Dendritic cell treated with granulocyte-macrophage colony-stimulating factor and Interleukin-4, amounts not matched to agents 40 ng/mL and 50 ng/mL, for 4 days (primary cell): Measurements from ENCODE around the gene CNTRL.
"Not testable (repeated sequence)": the region's sequence is repeated elsewhere in the genome, so short reads cannot be mapped to it uniquely, and the experiment has no call there.

Experiments used
- H3K27ac Mint-ChIP-seq: one replicate; pipeline ENCODE4 v1.8.0; 2022; ENCODE audit warnings: mild to moderate bottlenecking, mixed read lengths
- H3K27me3 Mint-ChIP-seq: one replicate; pipeline ENCODE4 v1.8.0; 2022; ENCODE audit warnings: mild to moderate bottlenecking, mixed read lengths
- H3K36me3 Mint-ChIP-seq: one replicate; pipeline ENCODE4 v1.8.0; 2022; ENCODE audit warnings: low read depth, mixed read lengths
- H3K4me1 Mint-ChIP-seq: one replicate; pipeline ENCODE4 v1.8.0; 2022; ENCODE audit warnings: low read depth, mixed read lengths
- H3K4me3 Mint-ChIP-seq: one replicate; pipeline ENCODE4 v1.8.0; 2022; ENCODE audit warnings: mild to moderate bottlenecking, moderate library complexity, mixed read lengths
- H3K9me3 Mint-ChIP-seq: one replicate; pipeline ENCODE4 v1.8.0; 2022; ENCODE audit warnings: mixed read lengths
- intact Hi-C: fragments of 100-400 bp; cut with micrococcal nuclease; formaldehyde crosslinking; loops from one replicate; pipeline ENCODE4 v1.15.0; 2022

The CNTRL gene

DNA sequence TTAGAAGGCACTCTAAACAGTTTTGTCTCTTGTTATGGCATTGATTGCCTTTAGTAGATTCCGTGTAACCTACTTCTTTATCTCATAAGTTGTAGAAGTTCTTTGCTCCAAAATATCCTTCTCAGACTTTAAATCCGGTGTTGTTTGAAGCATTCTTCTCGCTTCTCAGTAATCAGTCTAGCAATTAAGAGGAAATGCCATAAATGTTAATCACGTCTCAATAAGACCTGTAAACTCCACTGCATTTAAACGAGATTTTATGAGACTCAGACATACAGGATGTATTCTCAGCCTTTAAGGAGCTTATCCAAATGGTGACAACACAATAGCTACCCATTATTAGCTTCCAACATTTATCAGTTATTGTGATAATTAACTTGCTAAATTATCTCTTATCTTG is 16.9 kb upstream of the CNTRL start:
- H3K27ac Mint-ChIP-seq = no peak overlapping the region
- no peak overlapping the region for H3K4me3 Mint-ChIP-seq
- intact Hi-C loops = loop anchor here (2.0 kb wide), 1 partner anchor 301 kb away; no protein-coding TSS in a partner anchor
- H3K27me3 Mint-ChIP-seq = no peaks in the 10 kb centered on the region
- H3K9me3 Mint-ChIP-seq = no peaks in the 10 kb centered on the region
- H3K4me1 Mint-ChIP-seq = peaks cover 6% of the 10 kb centered on the region
- peaks cover 7% of the 10 kb centered on the region for H3K36me3 Mint-ChIP-seq

DNA sequence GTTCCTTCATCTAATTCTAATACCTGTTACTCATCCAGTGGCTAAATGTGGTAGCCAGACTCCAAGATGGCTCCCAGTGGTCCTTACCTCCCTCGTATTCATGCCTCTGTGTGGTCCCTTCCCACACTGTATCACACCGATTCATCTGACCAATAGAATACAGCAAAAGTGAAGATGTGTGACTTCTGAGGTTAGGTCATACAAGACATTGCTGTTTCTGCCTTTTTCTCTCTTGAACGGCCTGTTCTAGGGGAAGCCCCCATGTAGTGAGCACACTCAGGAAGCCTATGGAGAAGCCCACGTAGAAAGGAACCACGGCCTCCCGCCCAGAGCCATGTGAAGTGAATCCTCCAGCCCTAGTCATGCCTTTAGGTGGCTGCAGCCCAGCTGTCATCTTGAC is 15.2 kb upstream of the CNTRL start:
- H3K36me3 Mint-ChIP-seq = peaks cover 7% of the 10 kb centered on the region
- H3K4me1 Mint-ChIP-seq = peaks cover 6% of the 10 kb centered on the region
- no peaks in the 10 kb centered on the region for H3K27me3 Mint-ChIP-seq
- H3K4me3 Mint-ChIP-seq = no peak overlapping the region
- H3K9me3 Mint-ChIP-seq = no peaks in the 10 kb centered on the region
- intact Hi-C loops = no loop called here
- no peak overlapping the region for H3K27ac Mint-ChIP-seq

DNA sequence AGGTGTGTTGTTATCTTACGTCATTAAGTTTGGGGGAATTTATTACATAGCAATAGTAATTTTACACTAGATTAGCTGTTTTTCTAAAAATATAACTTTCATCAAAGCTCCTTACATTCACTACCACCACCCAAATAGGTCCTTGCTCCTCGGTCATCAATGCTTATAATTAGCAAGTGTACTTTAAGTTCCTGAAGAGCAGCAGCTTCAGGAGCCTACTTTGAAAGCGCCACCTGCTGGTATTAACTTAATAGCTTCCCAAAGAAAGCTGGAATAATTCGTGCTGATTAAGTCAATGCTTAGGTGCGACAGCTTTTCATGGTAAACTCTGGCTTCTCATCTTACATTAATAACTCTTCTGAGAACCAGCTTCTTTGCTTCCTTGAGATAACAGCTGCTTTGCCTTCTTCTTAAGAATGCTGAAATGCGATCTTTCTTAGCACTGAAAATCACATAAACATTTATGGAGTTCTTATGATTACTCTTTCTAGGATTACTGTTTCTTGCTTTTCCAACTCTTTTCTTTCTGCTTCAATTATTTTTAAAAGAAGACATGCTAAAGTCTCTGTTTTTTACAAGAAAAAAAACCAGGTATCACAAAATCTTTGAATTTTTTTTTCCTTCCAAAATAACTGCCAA is 14.6 kb upstream of the CNTRL start:
- Mint-ChIP-seq H3K36me3 (peaks cover 7% of the 10 kb centered on the region), H3K27ac (no peak overlapping the region), H3K9me3 (no peaks in the 10 kb centered on the region), H3K4me3 (no peak overlapping the region), H3K27me3 (no peaks in the 10 kb centered on the region), H3K4me1 (peaks cover 6% of the 10 kb centered on the region)
- intact Hi-C loops = loop anchor here (5.0 kb wide), 1 partner anchor 73 kb away; no protein-coding TSS in a partner anchor

GRCh38 chr9:121066850-121067249 is 7.9 kb upstream of the CNTRL start:
- no peaks in the 10 kb centered on the region for H3K9me3 Mint-ChIP-seq
- H3K4me1 Mint-ChIP-seq = peaks cover 26% of the 10 kb centered on the region
- intact Hi-C loops = no loop called here
- H3K36me3 Mint-ChIP-seq = no peaks in the 10 kb centered on the region
- H3K27ac Mint-ChIP-seq = no peak overlapping the region
- H3K4me3 Mint-ChIP-seq = no peak overlapping the region
- H3K27me3 Mint-ChIP-seq = no peaks in the 10 kb centered on the region

DNA sequence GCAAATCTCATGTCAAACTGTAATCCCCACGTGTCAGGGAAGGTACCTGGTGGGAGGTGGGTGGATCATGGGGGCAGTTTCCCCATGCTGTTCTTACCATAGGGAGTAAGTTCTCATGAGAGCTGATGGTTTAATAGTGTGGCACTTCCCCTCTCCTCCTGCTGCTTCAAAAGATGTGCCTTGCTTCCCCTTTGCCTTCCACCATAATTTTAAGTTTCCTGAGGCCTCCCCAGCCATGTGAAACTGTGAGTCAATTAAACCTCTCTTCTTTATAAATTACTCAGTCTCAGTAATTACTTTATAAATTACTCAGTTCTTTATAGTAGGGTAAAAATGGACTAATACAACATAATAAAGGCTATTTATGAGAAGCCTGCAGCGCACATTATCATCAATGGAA is 7.1 kb upstream of the CNTRL start:
- H3K9me3 Mint-ChIP-seq = no peaks in the 10 kb centered on the region
- H3K27ac Mint-ChIP-seq = peak overlapping the region; percentile 5
- no peaks in the 10 kb centered on the region for H3K27me3 Mint-ChIP-seq
- intact Hi-C loops = no loop called here
- H3K4me3 Mint-ChIP-seq = no peak overlapping the region
- no peaks in the 10 kb centered on the region for H3K36me3 Mint-ChIP-seq
- peaks cover 28% of the 10 kb centered on the region for H3K4me1 Mint-ChIP-seq

DNA sequence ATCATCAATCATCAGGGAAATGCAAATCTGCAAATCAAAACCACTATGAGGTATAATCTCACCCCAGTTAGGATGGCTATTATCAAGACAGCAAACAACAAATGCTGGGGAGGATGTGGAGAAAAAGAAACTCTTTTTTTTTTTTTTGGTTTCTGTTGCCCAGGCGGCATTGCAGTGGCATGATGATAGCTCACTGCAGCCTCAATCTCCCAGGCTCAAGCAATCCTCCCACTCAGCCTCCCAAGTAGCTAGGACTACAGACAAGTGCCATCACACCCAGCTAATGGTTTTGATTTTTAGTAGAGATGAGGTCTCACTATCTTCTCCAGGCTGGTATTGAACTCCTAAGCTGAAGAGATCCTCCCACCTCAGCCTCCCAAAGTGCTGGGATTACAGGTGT is 5.4 kb upstream of the CNTRL start:
- peak overlapping the region; percentile 39 for H3K27ac Mint-ChIP-seq
- no peaks in the 10 kb centered on the region for H3K27me3 Mint-ChIP-seq
- H3K9me3 Mint-ChIP-seq = no peaks in the 10 kb centered on the region
- no peak overlapping the region for H3K4me3 Mint-ChIP-seq
- intact Hi-C loops = no loop called here
- peaks cover 1% of the 10 kb centered on the region for H3K36me3 Mint-ChIP-seq
- peaks cover 45% of the 10 kb centered on the region for H3K4me1 Mint-ChIP-seq

GRCh38 chr9:121071370-121071755 is 3.4 kb upstream of the CNTRL start:
- H3K27me3 Mint-ChIP-seq = no peaks in the 10 kb centered on the region
- H3K27ac Mint-ChIP-seq = peak overlapping the region; percentile 92
- H3K9me3 Mint-ChIP-seq = no peaks in the 10 kb centered on the region
- peaks cover 13% of the 10 kb centered on the region for H3K36me3 Mint-ChIP-seq
- intact Hi-C loops = no loop called here
- H3K4me1 Mint-ChIP-seq = peaks cover 61% of the 10 kb centered on the region
- peak overlapping the region; percentile 74 for H3K4me3 Mint-ChIP-seq

DNA sequence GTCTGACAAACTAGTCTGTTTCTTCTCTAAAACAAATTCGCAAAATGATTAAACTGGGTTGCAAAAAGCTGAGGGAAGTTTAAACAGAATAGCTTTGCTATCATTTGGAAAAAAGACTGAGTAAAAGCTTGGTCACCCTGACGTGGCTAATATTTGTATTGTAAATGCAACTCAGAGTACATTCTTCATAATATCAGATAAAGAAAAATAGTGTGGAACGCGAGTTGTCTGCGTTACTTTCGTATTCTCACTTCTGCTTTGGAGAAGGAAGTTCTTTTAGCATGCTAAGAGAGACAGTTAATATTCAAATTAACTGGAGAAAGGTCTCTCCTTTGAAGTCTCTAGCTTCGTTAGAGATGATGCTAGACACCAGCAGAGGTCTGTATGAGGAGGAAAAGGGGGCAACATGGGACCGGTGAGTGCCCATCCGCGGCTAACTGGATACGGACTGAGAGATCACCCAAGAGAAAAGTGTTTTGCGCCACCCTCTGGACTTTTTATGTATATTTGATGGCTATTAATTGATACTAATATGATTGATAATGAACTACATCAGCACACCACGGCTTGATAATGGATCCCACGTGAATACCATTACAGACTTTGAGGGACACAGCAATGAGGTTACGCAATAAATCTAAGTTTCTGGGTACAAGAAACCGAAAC is 2.9 kb upstream of the CNTRL start:
- H3K4me1 Mint-ChIP-seq = peaks cover 67% of the 10 kb centered on the region
- peaks cover 13% of the 10 kb centered on the region for H3K36me3 Mint-ChIP-seq
- H3K27ac Mint-ChIP-seq = peak overlapping the region; percentile 92
- H3K4me3 Mint-ChIP-seq = peak overlapping the region; percentile 74
- no peaks in the 10 kb centered on the region for H3K27me3 Mint-ChIP-seq
- intact Hi-C loops = no loop called here
- H3K9me3 Mint-ChIP-seq = no peaks in the 10 kb centered on the region

- H3K27ac Mint-ChIP-seq = peak overlapping the region; percentile 92
- H3K36me3 Mint-ChIP-seq = peaks cover 13% of the 10 kb centered on the region
- H3K4me3 Mint-ChIP-seq = peak overlapping the region; percentile 94
- no peaks in the 10 kb centered on the region for H3K27me3 Mint-ChIP-seq
- H3K9me3 Mint-ChIP-seq = no peaks in the 10 kb centered on the region
- peaks cover 64% of the 10 kb centered on the region for H3K4me1 Mint-ChIP-seq
- intact Hi-C loops = no loop called here
These were observed 1.7 kb upstream of the CNTRL start for GRCh38 chr9:121073038-121073437.

GRCh38 chr9:121075251-121076036 is 689 bp downstream of the CNTRL start:
- no peaks in the 10 kb centered on the region for H3K9me3 Mint-ChIP-seq
- H3K4me3 Mint-ChIP-seq = peak overlapping the region; percentile 94
- peaks cover 49% of the 10 kb centered on the region for H3K4me1 Mint-ChIP-seq
- H3K36me3 Mint-ChIP-seq = peaks cover 17% of the 10 kb centered on the region
- H3K27ac Mint-ChIP-seq = peak overlapping the region; percentile 92
- intact Hi-C loops = loop anchor here (2.0 kb wide), 1 partner anchor 45 kb away; no protein-coding TSS in a partner anchor
- no peaks in the 10 kb centered on the region for H3K27me3 Mint-ChIP-seq

DNA sequence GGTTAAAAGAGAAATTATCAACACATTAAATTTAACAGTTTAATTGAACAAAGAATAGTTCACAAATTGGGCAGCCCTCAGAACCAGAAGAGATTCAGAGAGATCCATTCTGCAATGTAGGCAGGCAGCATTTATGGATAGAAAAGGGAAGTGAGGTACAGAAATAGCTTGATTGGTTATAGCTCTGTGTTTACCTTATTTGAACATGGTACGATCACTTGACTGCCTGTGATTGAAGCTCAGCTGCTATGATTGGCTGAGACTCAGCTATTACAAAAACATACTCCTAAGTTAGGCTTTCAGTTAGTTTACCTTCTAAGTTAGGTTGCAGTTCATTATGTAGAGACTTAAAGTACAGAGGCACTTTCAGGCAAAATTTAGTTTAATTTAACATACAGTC is 7.3 kb downstream of the CNTRL start:
- Mint-ChIP-seq H3K27me3 (no peaks in the 10 kb centered on the region), H3K36me3 (peaks cover 44% of the 10 kb centered on the region), H3K27ac (peak overlapping the region; percentile 34), H3K4me3 (no peak overlapping the region), H3K4me1 (peaks cover 29% of the 10 kb centered on the region), H3K9me3 (no peaks in the 10 kb centered on the region)
- intact Hi-C loops = no loop called here

GRCh38 chr9:121085661-121086060 is 10.9 kb downstream of the CNTRL start:
- H3K27me3 Mint-ChIP-seq = no peaks in the 10 kb centered on the region
- peaks cover 47% of the 10 kb centered on the region for H3K36me3 Mint-ChIP-seq
- no peak overlapping the region for H3K4me3 Mint-ChIP-seq
- no peak overlapping the region for H3K27ac Mint-ChIP-seq
- peaks cover 44% of the 10 kb centered on the region for H3K4me1 Mint-ChIP-seq
- intact Hi-C loops = no loop called here
- H3K9me3 Mint-ChIP-seq = no peaks in the 10 kb centered on the region

- H3K4me1 Mint-ChIP-seq = peaks cover 33% of the 10 kb centered on the region
- H3K27ac Mint-ChIP-seq = peak overlapping the region; percentile 6
- H3K9me3 Mint-ChIP-seq = no peaks in the 10 kb centered on the region
- H3K27me3 Mint-ChIP-seq = no peaks in the 10 kb centered on the region
- intact Hi-C loops = no loop called here
- H3K4me3 Mint-ChIP-seq = no peak overlapping the region
- H3K36me3 Mint-ChIP-seq = peaks cover 61% of the 10 kb centered on the region
These were observed 13.8 kb downstream of the CNTRL start for GRCh38 chr9:121088576-121088975.

- H3K27me3 Mint-ChIP-seq, H3K9me3 Mint-ChIP-seq, intact Hi-C loops, H3K27ac Mint-ChIP-seq, H3K4me3 Mint-ChIP-seq: not testable (repeated sequence)
- Mint-ChIP-seq H3K36me3 (peaks cover 61% of the 10 kb centered on the region), H3K4me1 (peaks cover 24% of the 10 kb centered on the region)
These were observed 16.0 kb downstream of the CNTRL start for GRCh38 chr9:121090743-121091142.
